Lower leg skin (tissue), 3 donors: ENCODE data around the gene TLCD4.

Experiments used
- CTCF ChIP-seq, 3 donors: fragments of 450-650 bp; IDR thresholded peaks; one replicate each; pipeline ENCODE4 v1.5.1; 2016; ENCODE audit warnings: antibody characterized with exemption in 3 of 3, mild to moderate bottlenecking in 3 of 3, moderate library complexity in 2 of 3
- POLR2A ChIP-seq, 2 donors: fragments of 450-650 bp; IDR thresholded peaks; one replicate each; pipeline ENCODE4 v1.6.1; 2016 to 2017; ENCODE audit warnings: antibody characterized with exemption in 2 of 2, mild to moderate bottlenecking in 1 of 2, moderate library complexity in 1 of 2

DNA sequence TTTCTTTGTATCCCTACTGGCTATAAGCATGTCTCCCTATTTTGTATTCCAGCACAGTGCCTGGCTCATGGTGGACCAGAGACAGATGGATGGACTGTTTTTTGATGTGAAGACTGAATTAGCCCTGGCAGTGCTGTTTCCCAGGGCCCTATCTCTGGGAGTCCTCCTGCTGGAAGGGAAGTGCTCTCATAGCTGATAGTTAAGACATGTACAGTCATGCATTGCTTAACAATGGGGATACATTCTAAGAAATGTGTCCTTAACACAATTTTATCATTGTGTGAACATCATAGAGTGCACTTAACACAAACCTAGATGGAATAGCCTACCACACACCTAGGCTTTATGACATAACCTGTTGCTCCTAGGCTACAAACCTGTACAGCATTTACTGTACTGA is 21.1 kb downstream of the TLCD4 start:
- TF ChIP-seq CTCF (IDR thresholded peaks at IDR 0.05) (no peak), POLR2A (IDR thresholded peaks at IDR 0.05) (no peak)
